Sigmoid colon (tissue), 4 donors: Measurements from ENCODE around the gene CLCN5.

Experiments used
- CTCF ChIP-seq, 4 experiments: fragments of 450-650 bp in 3 of 4; fragments of 200-600 bp in 1 of 4; IDR thresholded peaks; one replicate each; pipeline ENCODE4 v1.5.1; 2016 to 2019; ENCODE audit warnings: antibody characterized with exemption in 4 of 4, mild to moderate bottlenecking in 3 of 4, moderate library complexity in 2 of 4
- EP300 ChIP-seq, 4 donors: sonication (generic); formaldehyde crosslinking; IDR thresholded peaks; one replicate each; pipeline ENCODE4 v1.6.1; 2017; ENCODE audit warnings: antibody characterized with exemption in 4 of 4
- POLR2A ChIP-seq, 2 donors: fragments of 450-650 bp; IDR thresholded peaks; one replicate each; pipeline ENCODE4 v1.6.1; 2016; ENCODE audit warnings: antibody characterized with exemption in 2 of 2, mild to moderate bottlenecking in 2 of 2, moderate library complexity in 2 of 2
- POLR2AphosphoS5 ChIP-seq, 4 donors: sonication (generic); formaldehyde crosslinking; IDR thresholded peaks; one replicate each; pipeline ENCODE4 v1.6.1; 2017; ENCODE audit warnings: antibody characterized with exemption in 4 of 4

GRCh38 chrX:49880668-49881067, 41.7 kb upstream of the CLCN5 start:
- TF ChIP-seq CTCF (IDR thresholded peaks at IDR 0.05) (no peak), POLR2A (IDR thresholded peaks at IDR 0.05) (no peak), EP300 (IDR thresholded peaks at IDR 0.05) (no peak), POLR2AphosphoS5 (IDR thresholded peaks at IDR 0.05) (no peak)
